HG02571 (cell line): ENCODE results near the gene ZNF484.
"Not testable (repeated sequence)": the region's sequence is repeated elsewhere in the genome, so short reads cannot be mapped to it uniquely, and the experiment has no call there.

ENCODE experiments used
- ATAC-seq: cut with Tn5 transposase; IDR thresholded peaks from one replicate; pipeline ENCODE4 v1.9.1; 2021; ENCODE audit warnings: mild to moderate bottlenecking, moderate library complexity; ENCODE audit not compliant: unreplicated experiment

The ZNF484 gene

GRCh38 chr9:92877531-92878430 is at the start of gene ZNF484:
Gene ZNF484, minus strand, starts transcription at chr9:92878038. Its CDS starts 3,009 bp downstream, at chr9:92875029.
- ATAC-seq: peak; percentile 97

- ATAC-seq: no peak
Measured at GRCh38 chr9:92920437-92920836, 42.6 kb upstream of the ZNF484 start.

GRCh38 chr9:92917176-92917800 is 39.5 kb upstream of the ZNF484 start:
- ATAC-seq: no peak

GRCh38 chr9:92911511-92912475 is 34.0 kb upstream of the ZNF484 start:
- ATAC-seq: no peak

GRCh38 chr9:92905137-92905536 is 27.3 kb upstream of the ZNF484 start:
- not testable (repeated sequence) for ATAC-seq

GRCh38 chr9:92897323-92897722 is 19.5 kb upstream of the ZNF484 start:
- no peak for ATAC-seq

- no peak for ATAC-seq
Measured at GRCh38 chr9:92895812-92896436, 18.1 kb upstream of the ZNF484 start.

- ATAC-seq: no peak
Measured at GRCh38 chr9:92894711-92895362, 17.0 kb upstream of the ZNF484 start.

GRCh38 chr9:92893916-92894610 is 16.2 kb upstream of the ZNF484 start:
- not testable (repeated sequence) for ATAC-seq

GRCh38 chr9:92892276-92892675 is 14.4 kb upstream of the ZNF484 start:
- not testable (repeated sequence) for ATAC-seq

- no peak for ATAC-seq
Measured at GRCh38 chr9:92890761-92891160, 12.9 kb upstream of the ZNF484 start.

- ATAC-seq: no peak
Measured at GRCh38 chr9:92887880-92888338, 10.1 kb upstream of the ZNF484 start.

- not testable (repeated sequence) for ATAC-seq
Measured at GRCh38 chr9:92886846-92887610, 9.2 kb upstream of the ZNF484 start.

GRCh38 chr9:92883666-92884405 is 6.0 kb upstream of the ZNF484 start:
- ATAC-seq: not testable (repeated sequence)

- ATAC-seq: no peak
Measured at GRCh38 chr9:92882276-92882675, 4.4 kb upstream of the ZNF484 start.

GRCh38 chr9:92875373-92875772 is 2.5 kb downstream of the ZNF484 start:
- no peak for ATAC-seq

- ATAC-seq: no peak
Measured at GRCh38 chr9:92870289-92870688, 7.5 kb downstream of the ZNF484 start.

- not testable (repeated sequence) for ATAC-seq
Measured at GRCh38 chr9:92866600-92866999, 11.2 kb downstream of the ZNF484 start.
